K562 (cell line): ENCODE results near the gene ATP8B2. TPM values are rescaled to one million over a fixed set of nuclear protein-coding genes. Genes with fewer than 3 reads are reported as not detected.

Experiments
- ATAC-seq: fragments of 200-7000 bp; cut with Tn5 transposase; 3 replicates; pipeline ENCODE4 v1.9.1; 2020; ENCODE audit warnings: moderate library complexity
- Bru-seq: library from RNA; stranded (reverse); fragments of 400-500 nt; gene quantifications from one replicate; lab custom pipeline; 2021; lab: Mats Ljungman, UMichigan
- BruChase-seq, 2 experiments: library from RNA; stranded (reverse); fragments of 400-500 nt; gene quantifications; one replicate each; lab custom pipeline; 2021; lab: Mats Ljungman, UMichigan
- BruUV-seq: library from RNA; stranded (reverse); fragments of 400-500 nt; replicated peaks from 2 replicates; lab custom pipeline; 2021; lab: Mats Ljungman, UMichigan
- CTCF ChIA-PET: fragments of 300-600 bp; formaldehyde crosslinking; extraction: SDS; loops from one replicate; lab custom pipeline; 2021; ENCODE audit warnings: low intra/inter-chr PET ratio; lab: Yijun Ruan, JAX
- POLR2A ChIA-PET: fragments of 300-600, 350-650 bp; sonication (Branson Sonifier 250); formaldehyde crosslinking; extraction: SDS; loops from one replicate; lab custom pipeline; 2021; ENCODE audit warnings: antibody characterized with exemption, inconsistent platforms; lab: Yijun Ruan, JAX
- DNase-seq, 4 experiments: peaks; one replicate each; pipeline versions ENCODE4 v3.0.0 to v3.0.0-alpha.2; 2011 to 2018; ENCODE audit warnings: low spot score in 3 of 4, mixed read lengths in 3 of 4; ENCODE audit errors: extremely low read depth in 1 of 4
- FAIRE-seq: peaks from 2 replicates; lab custom pipeline; 2011; peaks lifted over from hg19 to GRCh38; lab: Jason Lieb, UNC
- H2AFZ ChIP-seq: 2 replicates; pipeline ENCODE4 v1.6.0; 2011; ENCODE audit warnings: low read depth, low read length, control low read depth, inconsistent platforms
- H3K27ac ChIP-seq: fragments of 200-600 bp; 3 replicates; pipeline ENCODE4 v1.8.0; 2011; ENCODE audit warnings: low read depth, mild to moderate bottlenecking, control low read depth, inconsistent platforms, low read length, moderate library complexity, mixed read lengths; ENCODE audit errors: extremely low read depth
- H3K27me3 ChIP-seq, 2 experiments: fragments of 300-600 bp in 1 of 2; 2 replicates in 1 of 2; 3 replicates in 1 of 2; pipeline versions ENCODE4 v1.6.0 to v1.8.0; 2011; ENCODE audit warnings: inconsistent platforms in 2 of 2, low read length in 2 of 2, mild to moderate bottlenecking in 1 of 2, mixed read lengths in 1 of 2, moderate library complexity in 1 of 2; ENCODE audit not compliant: control insufficient read depth in 2 of 2, insufficient read depth in 2 of 2
- H3K36me3 ChIP-seq: fragments of 300-600 bp; 3 replicates; pipeline ENCODE4 v1.8.0; 2011; ENCODE audit warnings: mild to moderate bottlenecking, low read length, inconsistent platforms; ENCODE audit not compliant: control insufficient read depth, insufficient read depth
- H3K4me1 ChIP-seq, 2 experiments: fragments of 200-600 bp in 1 of 2; replicated peaks in 1 of 2; 2 replicates in 1 of 2; 3 replicates in 1 of 2; pipeline versions ENCODE4 v1.5.1 to v1.8.0; 2011; ENCODE audit warnings: inconsistent platforms in 2 of 2, low read length in 2 of 2, mild to moderate bottlenecking in 1 of 2, mixed read lengths in 1 of 2, moderate library complexity in 1 of 2; ENCODE audit not compliant: control insufficient read depth in 2 of 2, insufficient read depth in 2 of 2
- H3K4me2 ChIP-seq: 2 replicates; pipeline ENCODE4 v1.6.1; 2011; ENCODE audit warnings: low read length, control low read depth, inconsistent platforms, mixed read lengths; ENCODE audit not compliant: insufficient read depth
- H3K4me3 ChIP-seq: fragments of 200-600 bp; sonication (generic), shearing (Covaris generic); 2 replicates; pipeline ENCODE4 v1.5.1; 2016; ENCODE audit warnings: control low read depth, inconsistent platforms
- H3K79me2 ChIP-seq: fragments of 200-600 bp; 3 replicates; pipeline ENCODE4 v1.8.0; 2011; ENCODE audit warnings: low read length, inconsistent platforms; ENCODE audit not compliant: control insufficient read depth, insufficient read depth
- H3K9ac ChIP-seq, 2 experiments: 2 replicates each; pipeline versions ENCODE4 v1.6.0 to v1.6.1; 2011; ENCODE audit warnings: low read depth in 2 of 2, low read length in 2 of 2, control low read depth in 1 of 2, inconsistent platforms in 1 of 2, mild to moderate bottlenecking in 1 of 2, mixed read lengths in 1 of 2; ENCODE audit not compliant: insufficient read depth in 1 of 2
- H3K9me1 ChIP-seq: one replicate; pipeline ENCODE4 v1.6.0; 2011; ENCODE audit warnings: inconsistent platforms, mild to moderate bottlenecking, low read length, moderate library complexity; ENCODE audit not compliant: control insufficient read depth, insufficient read depth
- H3K9me3 ChIP-seq: replicated peaks from 2 replicates; pipeline ENCODE4 v1.5.1; 2011; ENCODE audit warnings: low read depth, low read length, inconsistent platforms; ENCODE audit not compliant: control insufficient read depth, insufficient read depth
- H4K20me1 ChIP-seq: replicated peaks from 2 replicates; pipeline ENCODE4 v1.6.1; 2011; ENCODE audit warnings: low read length, inconsistent platforms, mixed read lengths; ENCODE audit not compliant: control insufficient read depth, insufficient read depth
- ASH1L ChIP-seq: fragments of 450-650 bp; IDR thresholded peaks from 2 replicates; pipeline ENCODE4 v1.6.1; 2018; ENCODE audit warnings: borderline replicate concordance, mild to moderate bottlenecking, low read depth; ENCODE audit not compliant: partially characterized antibody
- CXXC5 ChIP-seq: fragments of 250-450 bp; sonication (Bioruptor Pico); IDR thresholded peaks from 2 replicates; pipeline ENCODE4 v1.8.0; 2022; ENCODE audit warnings: inconsistent platforms, mild to moderate bottlenecking, moderate library complexity
- FOXA1 ChIP-seq: fragments of 450-650 bp; IDR thresholded peaks from 2 replicates; pipeline ENCODE4 v1.6.1; 2016; ENCODE audit warnings: mild to moderate bottlenecking, borderline replicate concordance
- FUS ChIP-seq: fragments of 200-400 bp; formaldehyde crosslinking; optimal IDR thresholded peaks from 2 replicates; pipeline ENCODE3; 2017; ENCODE audit warnings: low read depth, low read length
- GABPB2 ChIP-seq: fragments of 250-450 bp; sonication (Bioruptor Pico); conservative IDR thresholded peaks from 2 replicates; pipeline ENCODE4 v1.5.1; 2021; ENCODE audit warnings: mild to moderate bottlenecking
- GTF2E2 ChIP-seq: fragments of 200-800 bp; sonication (Bioruptor generic); IDR thresholded peaks from 2 replicates; pipeline ENCODE4 v1.6.1; 2016; ENCODE audit warnings: missing genetic modification characterization, missing compliant biosample characterization
- HIVEP1 ChIP-seq: fragments of 250-450 bp; sonication (Bioruptor Pico); IDR thresholded peaks from 2 replicates; pipeline ENCODE4 v1.4.0; 2020; ENCODE audit warnings: mild to moderate bottlenecking
- IRF9 ChIP-seq: fragments of 450-650 bp; IDR thresholded peaks from 2 replicates; pipeline ENCODE4 v1.6.1; 2016; ENCODE audit warnings: missing biosample characterization, missing genetic modification characterization
- PHB ChIP-seq: fragments of 250-450 bp; sonication (Bioruptor Pico); IDR thresholded peaks from 2 replicates; pipeline ENCODE4 v1.5.0; 2021
- PHF21A ChIP-seq: fragments of 450-650 bp; IDR thresholded peaks from 2 replicates; pipeline ENCODE4 v1.6.1; 2017; ENCODE audit warnings: low read depth, borderline replicate concordance
- RAD51 ChIP-seq: fragments of 450-650 bp; IDR thresholded peaks from 2 replicates; pipeline ENCODE4 v1.7.1; 2016; ENCODE audit warnings: low read depth, mild to moderate bottlenecking, borderline replicate concordance
- RBM25 ChIP-seq: fragments of 200-400 bp; formaldehyde crosslinking; IDR thresholded peaks from 2 replicates; pipeline ENCODE4 v1.6.1; 2018; ENCODE audit warnings: low read length, low read depth, moderate library complexity; ENCODE audit not compliant: severe bottlenecking
- SIN3B ChIP-seq: fragments of 450-650 bp; IDR thresholded peaks from 2 replicates; pipeline ENCODE4 v1.6.1; 2017; ENCODE audit warnings: low read depth, mild to moderate bottlenecking, moderate library complexity
- ZBTB8A ChIP-seq: fragments of 450-650 bp; IDR thresholded peaks from 2 replicates; pipeline ENCODE4 v1.6.1; 2018; ENCODE audit warnings: mild to moderate bottlenecking, moderate library complexity; ENCODE audit not compliant: partially characterized antibody
- ZNF143 ChIP-seq: sonication (generic); formaldehyde crosslinking; IDR thresholded peaks from 2 replicates; pipeline ENCODE4 v1.9.0; 2022; ENCODE audit warnings: mild to moderate bottlenecking, missing genetic modification reagents
- ZNF324 ChIP-seq: fragments of 250-450 bp; sonication (Bioruptor Pico); IDR thresholded peaks from 2 replicates; pipeline ENCODE4 v1.4.0; 2020; ENCODE audit warnings: mild to moderate bottlenecking
- ZNF561 ChIP-seq: fragments of 450-650 bp; formaldehyde crosslinking; conservative IDR thresholded peaks from 2 replicates; pipeline ENCODE4 v1.4.0; 2020; ENCODE audit warnings: mild to moderate bottlenecking, moderate library complexity
- WGBS: fragments of 100-300 bp; shearing (Covaris generic); methylation state at CpG from one replicate; pipeline ENCODE4 v1.1.6; 2016; ENCODE audit warnings: low coverage, mixed read lengths; ENCODE audit not compliant: insufficient coverage; ENCODE audit errors: missing lambda C conversion rate; 5-methylcytosine and 5-hydroxymethylcytosine counted together
- in situ Hi-C: fragments of 300-500 bp; cut with MboI; formaldehyde crosslinking; loops from 4 replicates; pipeline ENCODE4 v1.15.0; 2018; ENCODE audit warnings: inconsistent platforms, mixed read lengths
- intact Hi-C: fragments of 100-400 bp; cut with micrococcal nuclease; formaldehyde crosslinking; loops from 2 replicates; pipeline ENCODE4 v1.14.2; 2022
- long read RNA-seq, 3 experiments: library from polyadenylated mRNA in 2 of 3; library from RNA in 1 of 3; unstranded in 2 of 3; stranded (forward) in 1 of 3; transcript quantifications; one replicate each; pipeline ENCODE4 v2.0.0, GENCODE V29; 2019 to 2022
- polyA minus RNA-seq, 3 experiments: library from RNA; depleted of rRNA, polyadenylated mRNA; stranded (reverse); fragments of >200 nt; gene quantifications; 2 replicates each; pipeline ENCODE4 v1.2.3, GENCODE V29; 2011
- polyA plus RNA-seq, 8 experiments: library from polyadenylated mRNA; depleted of rRNA in 4 of 8; stranded (reverse) in 5 of 8; unstranded in 3 of 8; fragments of >200 nt; fragmentation: Nextera tagmentation in 2 of 8; fragmentation: Illumina TruSeq in 1 of 8; extraction: Ambion mirVana in 2 of 8; extraction: Trizol in 1 of 8; gene quantifications; 2 replicates each; pipeline versions ENCODE4 v1.2.1 to v1.2.3, GENCODE V29; 2011 to 2014; ENCODE audit warnings: inconsistent platforms in 1 of 8, missing spikeins in 1 of 8
- total RNA-seq, 7 experiments: library from RNA; depleted of rRNA in 6 of 7; stranded (reverse); fragments of >200 nt in 6 of 7; fragmentation: Illumina TruSeq in 2 of 7; extraction: Trizol in 2 of 7; gene quantifications; 2 replicates each; pipeline versions ENCODE4 v1.2.1 to v1.2.3, GENCODE V29; 2011 to 2021; ENCODE audit warnings: low replicate concordance in 1 of 7

ATP8B2 gene
- total RNA-seq (2011; cell fraction: chromatin; rRNA removed; ENCODE audit: low replicate concordance) = 111 and 197 TPM in 2 replicates
- 114 and 120 TPM in 2 replicates for total RNA-seq (2011; cell fraction: nucleolus; rRNA removed)
- 96.1 and 116 TPM in 2 replicates for total RNA-seq (2011; cell fraction: nucleoplasm; rRNA removed)
- total RNA-seq (2014; rRNA removed) = 33.2 and 53.4 TPM in 2 replicates
- total RNA-seq (2014; rRNA removed; fragmentation: Illumina TruSeq; extraction: Trizol) = 16.0 and 16.9 TPM in 2 replicates
- total RNA-seq (2015; rRNA removed; fragmentation: Illumina TruSeq; extraction: Trizol) = 12.3 and 12.4 TPM in 2 replicates
- total RNA-seq (2021) = 28.4 and 29.8 TPM in 2 replicates
- polyA plus RNA-seq (2011; rRNA removed) = 21.5 and 33.4 TPM in 2 replicates
- polyA plus RNA-seq (2011; cell fraction: cytosol; rRNA removed) = 40.1 and 47.5 TPM in 2 replicates
- 95.1 and 98.0 TPM in 2 replicates for polyA plus RNA-seq (2011; cell fraction: nucleus; rRNA removed)
- 12.2 and 12.6 TPM in 2 replicates for polyA plus RNA-seq (2012)
- 18.4 and 22.1 TPM in 2 replicates for polyA plus RNA-seq (2014; fragmentation: Illumina TruSeq; extraction: Trizol)
- polyA plus RNA-seq (2014; fragmentation: Nextera tagmentation; extraction: Ambion mirVana) = under 1 TPM; 0.27 to 0.58 TPM
- 23.8 and 29.4 TPM in 2 replicates for polyA plus RNA-seq (2014; rRNA removed)
- polyA minus RNA-seq (2011; rRNA and poly(A)+ RNA removed) = 24.4 and 25.3 TPM in 2 replicates
- polyA minus RNA-seq (2011; cell fraction: cytosol; rRNA and poly(A)+ RNA removed) = 14.8 and 19.1 TPM in 2 replicates
- 25.3 and 46.8 TPM in 2 replicates for polyA minus RNA-seq (2011; cell fraction: nucleus; rRNA and poly(A)+ RNA removed)
- Bru-seq, nascent RNA = percentile 65 among the genes with signal in this experiment
- percentile 61 among the genes with signal in this experiment for BruChase-seq, experiment 1, labeled RNA remaining after a 2-hour chase
- BruChase-seq, experiment 2, labeled RNA remaining after a 6-hour chase = percentile 70 among the genes with signal in this experiment
- long read RNA-seq, experiment 1, partial matches to known transcripts = 13 of 18 reads
- long read RNA-seq, experiment 1, other reads (novel, unspliced or antisense) = 5 of 18 reads
- long read RNA-seq, experiment 2, partial matches to known transcripts = 5 of 16 reads
- long read RNA-seq, experiment 2, other reads (novel, unspliced or antisense) = 10 of 16 reads
- long read RNA-seq, experiment 3, partial matches to known transcripts = 3 of 3 reads
- long read RNA-seq, experiment 3, other reads (novel, unspliced or antisense) = 0 of 3 reads

- H2AFZ ChIP-seq = peak within 1 kb of the TSS; percentile 94
- H3K79me2 ChIP-seq = peaks cover 33% of the 10 kb centered on the region
- H3K27me3 ChIP-seq = no peaks in the 10 kb centered on the region
- H3K9ac ChIP-seq = peak within 1 kb of the TSS; percentile 84 to 88
- H3K9me1 ChIP-seq = no peaks in the 10 kb centered on the region
- no peaks in the 10 kb centered on the region; the same call in 2 of the 3 replicates for H3K36me3 ChIP-seq
- no peaks in the 10 kb centered on the region for H3K9me3 ChIP-seq
- BruUV-seq = no TSS peak
- H3K4me3 ChIP-seq = peak within 1 kb of the TSS; percentile 78
- no peaks in the 10 kb centered on the region for H4K20me1 ChIP-seq
- DNase-seq = peak; percentile 80 to 87 (median 84)
- POLR2A ChIA-PET = interaction anchor here (0.6 to 1.3 kb wide), 2 partner anchors 10 to 28 kb away, joined by 3 to 8 read pairs; no protein-coding TSS in a partner anchor
- in situ Hi-C loops (no loop called here), intact Hi-C loops (no loop called here)
- FAIRE-seq = peak; percentile 91
- peaks cover 35 to 62% of the 10 kb centered on the region in 2 experiments; a peak in 4 of 5 replicates for H3K4me1 ChIP-seq
- WGBS = 0% methylated on average over 28 of the region's 56 CpGs
- ATAC-seq = peak; percentile 74
- H3K4me2 ChIP-seq = peak within 1 kb of the TSS; percentile 98
- CTCF ChIA-PET = interaction anchor here (0.6 to 1.0 kb wide), 4 partner anchors 10 to 967 kb away, joined by 3 to 4 read pairs (median 4); partner anchors contain the start of genes HAX1 and S100A9
- H3K27ac ChIP-seq = peak within 1 kb of the TSS; percentile 79
- TF ChIP-seq FUS (no peak), HIVEP1 (CRISPR knock-in tag) (no peak), PHF21A (no peak), ZNF561 (CRISPR knock-in tag) (no peak), ZNF324 (no peak), IRF9 (tag) (no peak), SIN3B (no peak), GTF2E2 (tag) (no peak), FOXA1 (no peak), CXXC5 (CRISPR knock-in tag) (peak; percentile 32; the same call in 1 of the 2 replicates), ZBTB8A (no peak), RBM25 (no peak), PHB (CRISPR knock-in tag) (no peak), ZNF143 (no peak), GABPB2 (CRISPR knock-in tag) (no peak), RAD51 (no peak), ASH1L (no peak)
Measured at GRCh38 chr1:154324669-154325582, at the start of gene ATP8B2. Gene ATP8B2 (plus strand): TSS chr1:154325525. CDS start chr1:154328142, 2,617 bp downstream.
